NCI-H1694 (cell line): ENCODE measurements around the gene ZNF578.
"Not testable (repeated sequence)": the region's sequence is repeated elsewhere in the genome, so short reads cannot be mapped to it uniquely, and the experiment has no call there.

ENCODE experiments used
- DNase-seq: peaks from one replicate; lab custom pipeline; 2025; lab: John Stamatoyannopoulos, UW

ZNF578 gene

DNA sequence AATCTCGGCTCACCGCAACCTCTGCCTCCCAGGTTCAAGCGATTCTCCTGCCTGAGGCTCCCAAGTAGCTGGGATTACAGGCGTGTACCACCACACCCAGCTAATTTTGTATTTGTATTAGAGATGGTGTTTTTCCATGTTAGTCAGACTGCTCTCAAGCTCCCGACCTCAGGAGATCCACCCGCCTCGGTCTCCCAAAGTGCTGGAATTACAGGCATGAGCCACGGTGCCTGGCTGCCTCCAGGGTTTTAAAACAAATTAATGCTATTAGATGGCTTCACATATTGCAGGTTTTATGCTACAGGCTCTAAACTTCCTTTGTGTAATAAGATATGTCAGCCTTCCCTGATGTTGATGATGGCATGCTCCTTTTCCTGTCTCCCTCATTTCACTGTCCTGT lies 108.3 kb downstream of the ZNF578 start:
- DNase-seq, result not testable (repeated sequence)
